HuH-7.5 (cell line): ENCODE measurements around the gene ST6GALNAC3.
"Not testable (repeated sequence)": the region's sequence is repeated elsewhere in the genome, so short reads cannot be mapped to it uniquely, and the experiment has no call there.

Source experiments
- DNase-seq: peaks from one replicate; pipeline ENCODE4 v3.0.0; 2011; ENCODE audit warnings: low spot score

Gene ST6GALNAC3

DNA sequence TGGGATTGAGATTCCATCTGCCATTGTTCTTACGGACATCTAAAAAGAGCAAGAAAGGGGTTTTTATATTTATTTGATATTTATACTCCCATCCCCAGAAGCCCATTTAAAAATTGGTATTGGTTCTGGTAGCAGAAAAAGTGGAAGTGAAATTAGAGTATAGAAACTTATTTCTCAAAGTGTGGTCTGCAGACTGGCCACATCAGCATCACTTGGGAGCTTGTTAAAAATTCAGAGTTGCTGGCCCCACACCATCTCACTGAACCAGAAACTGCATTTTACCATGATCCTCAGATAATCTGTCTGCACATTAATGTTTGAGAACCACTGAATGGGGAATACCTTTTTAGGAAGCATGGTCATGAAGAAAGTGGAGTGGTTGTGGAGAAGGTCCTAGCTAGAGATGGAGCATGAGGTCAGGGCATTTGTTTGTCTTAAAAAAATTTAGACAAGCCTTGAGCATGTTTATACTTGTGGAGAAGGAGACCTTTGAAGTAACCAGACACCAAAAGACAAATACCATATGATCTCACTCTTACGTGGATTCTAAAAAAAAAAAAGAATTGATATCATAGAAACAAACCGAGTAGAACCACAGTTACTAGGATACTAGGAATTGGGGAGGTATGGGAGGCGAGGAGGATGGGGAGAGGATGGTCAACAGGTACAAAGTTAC, 116.3 kb downstream of the ST6GALNAC3 start:
- DNase-seq, result no peak

DNA sequence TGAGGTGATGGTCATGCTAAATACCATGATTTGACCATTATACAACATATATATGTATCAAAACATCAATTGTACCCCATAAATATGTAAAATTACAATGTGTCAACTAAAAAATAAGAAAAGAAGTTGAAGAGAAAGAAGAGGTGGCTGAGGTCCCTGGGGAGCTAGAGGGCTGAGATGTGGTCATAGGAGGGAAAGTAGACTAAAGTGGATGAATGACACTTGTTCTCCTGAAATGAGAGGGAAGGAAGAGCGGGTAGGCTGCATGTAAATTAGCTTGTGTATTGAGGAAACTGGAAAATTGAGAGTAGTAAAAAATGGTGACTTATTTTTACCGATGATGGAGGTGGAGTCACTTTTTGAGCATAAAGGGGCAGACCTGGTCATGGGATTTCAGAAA, 117.0 kb downstream of the ST6GALNAC3 start:
- DNase-seq, result no peak

DNA sequence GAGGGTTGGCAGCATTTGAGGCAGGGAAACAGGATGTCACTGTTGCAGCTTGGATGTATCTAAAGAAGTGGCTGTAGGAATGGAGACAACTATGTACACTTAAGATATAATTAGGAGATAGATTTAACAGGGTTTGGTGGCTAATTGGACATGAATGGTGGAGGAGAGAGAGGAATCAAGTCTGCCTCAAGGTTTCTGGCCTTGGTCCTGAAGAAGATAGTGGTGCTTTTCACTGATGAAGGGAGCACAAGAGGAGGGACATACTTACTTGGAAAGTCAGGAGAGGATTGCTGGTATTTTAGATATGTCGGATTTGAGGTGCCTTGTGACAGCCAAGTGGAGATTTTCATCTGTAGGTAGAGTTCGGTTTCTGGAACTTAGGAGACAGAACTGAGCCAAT, 123.9 kb downstream of the ST6GALNAC3 start:
- DNase-seq, result no peak

DNA sequence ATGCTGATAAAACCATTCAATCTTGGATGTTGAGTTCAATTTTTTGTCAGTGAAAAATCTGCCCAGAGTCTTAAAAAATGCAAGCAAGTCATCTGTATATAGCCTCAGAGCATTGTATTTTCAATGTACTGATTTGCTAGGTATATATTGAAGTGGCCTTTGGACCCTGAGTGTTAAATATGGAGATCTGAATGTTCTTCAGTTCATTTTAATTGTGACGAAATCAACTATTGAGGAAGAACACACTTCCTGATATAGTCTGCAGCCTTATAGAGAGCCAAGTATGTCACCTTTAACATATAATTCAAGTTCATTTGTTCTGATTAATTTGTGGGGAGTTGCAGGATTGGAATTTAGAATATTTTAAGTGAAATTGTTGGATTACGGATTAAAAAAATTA, 128.1 kb downstream of the ST6GALNAC3 start:
- no peak for DNase-seq

DNA sequence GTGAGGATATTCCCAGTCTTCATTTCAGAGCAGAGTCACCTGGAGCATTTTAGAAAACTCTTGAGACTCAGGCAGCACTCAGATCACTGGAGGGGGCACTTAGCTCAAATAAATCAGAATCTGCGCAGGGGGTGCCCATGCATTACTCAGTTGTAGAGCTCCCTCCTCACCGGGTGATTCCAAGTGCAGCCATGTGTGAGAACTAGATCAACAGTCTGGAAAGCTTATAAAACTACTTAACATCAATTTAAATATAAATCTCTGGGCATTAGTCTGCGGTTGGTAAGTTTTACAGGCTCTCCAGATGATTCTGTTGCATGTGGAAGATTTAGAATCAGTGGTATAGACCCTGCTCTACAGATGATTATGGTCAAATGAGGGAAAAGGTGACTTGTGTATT, 128.6 kb downstream of the ST6GALNAC3 start:
- no peak for DNase-seq

DNA sequence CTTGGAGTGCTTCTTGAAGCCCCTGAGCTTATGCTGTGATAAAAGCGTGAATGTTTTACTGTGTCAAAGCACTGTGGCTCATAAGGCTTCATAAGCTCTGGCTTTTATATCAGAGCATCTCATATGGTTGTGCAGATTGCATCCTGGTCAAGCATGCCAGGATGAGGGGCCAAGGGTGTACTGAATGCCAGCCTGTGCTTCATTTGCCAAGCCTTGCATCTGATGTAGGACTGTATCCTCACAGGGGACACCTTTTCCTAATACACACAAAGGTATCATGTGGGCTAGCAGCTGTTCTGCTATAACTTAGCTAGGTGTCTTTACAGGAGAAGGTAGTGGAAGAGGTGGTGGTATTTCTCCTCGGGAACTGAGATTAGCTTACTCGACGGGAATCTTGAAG, 134.7 kb downstream of the ST6GALNAC3 start:
- no peak for DNase-seq

DNA sequence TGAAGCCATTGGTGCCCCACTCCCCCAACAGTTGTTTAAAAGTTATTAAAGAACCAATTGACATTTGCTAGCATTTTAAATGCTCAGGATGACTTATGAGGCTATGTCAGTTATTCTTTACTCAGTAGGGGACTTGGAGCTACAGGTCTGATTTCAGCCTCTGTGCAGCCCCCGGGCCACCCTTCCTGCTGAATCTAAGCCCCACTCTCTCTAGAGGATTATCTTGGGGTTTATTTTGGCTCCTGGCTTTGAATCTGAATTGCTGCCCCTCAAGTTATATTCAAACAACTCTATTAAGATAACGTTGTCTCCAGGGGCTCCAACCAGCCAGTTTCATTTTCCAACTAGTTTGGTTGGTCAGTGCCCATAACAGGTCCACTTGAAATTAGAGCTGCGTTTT, 135.1 kb downstream of the ST6GALNAC3 start:
- DNase-seq, result no peak

DNA sequence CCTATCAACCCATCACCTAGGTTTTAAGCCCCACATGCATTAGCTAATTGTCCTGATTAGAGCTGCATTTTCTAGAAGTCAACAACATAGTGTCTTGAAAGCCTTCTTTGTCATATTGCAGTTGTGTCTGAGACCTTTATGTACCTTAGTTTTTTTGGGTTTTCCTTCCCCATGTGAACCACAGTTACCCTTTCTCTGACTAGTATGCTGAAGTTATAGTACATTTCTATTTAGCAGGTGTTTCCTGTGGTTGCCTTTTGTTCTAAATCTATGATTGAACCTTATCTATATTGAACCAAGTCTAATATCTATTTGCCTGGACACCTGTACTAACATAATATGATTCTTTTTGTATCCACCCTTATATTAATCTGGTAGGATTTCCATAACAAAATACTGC, 135.6 kb downstream of the ST6GALNAC3 start:
- DNase-seq, result no peak

DNA sequence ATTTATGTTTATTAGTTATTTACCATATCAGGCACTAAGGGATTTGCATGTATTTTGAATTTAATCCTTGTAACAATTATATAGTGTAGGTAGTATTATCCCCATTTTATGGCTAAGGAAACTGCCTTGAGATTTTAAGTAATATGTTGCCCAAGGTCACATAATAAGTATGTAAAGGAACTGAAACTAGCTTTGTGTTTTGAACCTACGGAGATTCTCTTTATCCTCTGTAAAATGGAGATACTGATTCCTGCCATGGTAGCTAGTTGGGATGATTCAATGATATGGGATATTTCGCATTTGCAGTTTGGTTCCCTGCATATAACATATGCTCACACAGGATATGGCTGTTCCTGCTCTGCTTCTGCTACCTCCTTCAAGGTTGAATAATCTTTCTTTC, 144.3 kb downstream of the ST6GALNAC3 start:
- no peak for DNase-seq

DNA sequence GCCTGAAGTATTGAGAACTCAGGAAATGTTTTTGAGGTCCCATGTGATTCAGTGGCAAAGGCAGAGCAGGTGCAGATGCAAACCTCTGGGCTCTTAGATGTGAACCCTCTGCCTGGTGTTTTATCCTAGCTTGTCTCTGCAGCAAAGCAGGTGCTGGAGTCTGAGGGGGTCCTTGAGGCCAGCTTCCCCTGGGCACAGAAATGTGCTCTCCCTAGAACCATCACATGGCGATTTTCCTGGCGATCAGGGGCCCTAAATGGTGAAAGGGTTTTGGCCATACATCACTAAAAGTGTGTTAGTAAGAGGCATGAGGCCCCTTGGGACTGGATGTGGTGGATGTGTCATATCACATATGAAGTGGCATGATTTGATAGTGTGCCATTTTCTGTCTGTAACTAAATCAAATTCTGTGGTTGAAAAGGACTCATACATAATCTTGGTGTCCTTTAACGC, 144.8 kb downstream of the ST6GALNAC3 start:
- DNase-seq, result no peak

DNA sequence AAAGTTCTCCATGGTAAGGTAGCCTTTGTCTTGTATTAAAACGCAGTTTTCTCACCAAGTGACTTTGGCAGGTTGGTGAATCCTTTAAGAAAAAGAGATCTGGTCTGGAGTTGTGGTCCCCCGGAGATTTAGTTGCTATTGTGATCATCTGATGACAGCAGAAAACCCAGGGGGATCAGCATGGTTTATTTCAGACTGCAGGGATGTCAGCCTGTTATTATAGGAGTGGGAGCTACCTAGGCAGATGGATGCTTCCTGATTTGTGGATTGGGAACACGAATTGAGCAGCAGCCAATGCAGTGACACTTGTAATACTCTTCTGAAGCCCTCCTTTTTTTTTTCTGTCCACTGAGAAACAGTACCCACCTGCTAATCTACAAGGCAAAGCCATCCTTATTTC, 150.2 kb downstream of the ST6GALNAC3 start:
- no peak for DNase-seq

DNA sequence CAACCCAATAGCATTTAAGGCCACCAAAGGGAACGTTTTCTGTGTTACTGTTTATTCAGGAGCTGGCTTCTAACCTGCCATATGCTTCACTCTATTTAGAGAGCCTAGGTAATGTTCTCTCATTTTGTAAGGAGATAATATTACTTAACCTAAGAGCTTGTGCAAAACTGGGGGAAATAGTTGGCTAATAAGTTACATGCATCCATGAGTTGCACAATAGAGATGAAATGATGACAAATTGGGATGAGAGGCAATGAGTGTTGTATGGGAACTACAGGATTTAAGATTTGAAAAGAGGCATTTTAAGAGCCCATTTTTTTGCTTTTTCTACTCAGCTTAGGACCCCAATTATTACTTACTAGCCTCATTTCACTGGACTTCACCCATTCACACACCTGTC, 151.0 kb downstream of the ST6GALNAC3 start:
- no peak for DNase-seq

DNA sequence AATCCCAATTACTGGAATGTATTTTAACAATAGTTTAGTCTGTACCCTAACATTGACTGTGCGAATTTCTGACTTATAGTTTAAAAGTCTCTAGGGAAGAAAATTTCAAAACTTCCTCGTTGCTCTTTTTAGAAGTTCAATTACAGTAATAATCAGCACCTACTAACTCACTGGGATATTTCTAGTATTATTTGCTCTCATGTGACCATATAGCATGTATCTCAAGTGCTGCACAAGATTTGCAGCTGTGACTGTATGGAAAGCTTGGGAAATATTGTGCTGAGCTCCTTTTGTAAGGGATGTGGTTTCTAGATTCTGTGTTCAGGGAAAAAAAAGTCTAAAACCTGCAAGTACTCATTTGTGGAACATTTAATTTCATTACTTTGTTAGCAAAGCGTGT, 153.1 kb downstream of the ST6GALNAC3 start:
- DNase-seq, result no peak

DNA sequence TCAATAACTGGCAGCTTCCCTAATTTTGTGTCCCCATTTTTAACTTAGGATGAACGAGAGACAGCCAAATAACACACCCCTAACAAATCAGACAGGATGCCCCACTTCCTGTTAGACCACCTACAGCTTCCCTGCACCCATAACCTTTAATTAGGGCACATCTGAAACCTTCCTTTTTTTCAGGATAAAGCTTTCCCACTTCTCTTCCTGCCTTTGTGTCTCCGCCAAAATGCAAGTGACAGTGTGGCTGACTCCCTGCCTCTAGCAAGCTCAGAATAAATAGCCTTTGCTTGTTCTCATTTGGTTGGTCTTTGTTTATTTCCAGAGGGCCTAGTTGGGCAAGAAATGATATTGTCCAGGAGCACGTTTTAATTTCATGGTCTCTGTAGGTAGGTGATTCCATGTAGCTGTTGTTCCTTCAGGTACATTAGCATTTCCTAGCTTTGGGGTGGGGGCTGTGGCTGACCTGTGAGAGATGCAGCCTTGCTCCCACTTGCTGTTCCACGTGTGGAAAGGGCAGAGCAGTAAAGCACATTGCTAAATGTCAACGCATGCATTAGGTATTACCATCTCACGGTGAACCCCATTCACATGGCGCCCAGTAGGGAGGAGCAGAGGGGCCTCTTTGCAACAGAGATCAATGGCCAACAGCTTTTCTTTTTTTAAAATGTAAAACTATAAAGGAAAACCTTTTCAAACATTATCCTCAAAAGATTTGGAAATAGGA, 154.9 kb downstream of the ST6GALNAC3 start:
- DNase-seq, result no peak

DNA sequence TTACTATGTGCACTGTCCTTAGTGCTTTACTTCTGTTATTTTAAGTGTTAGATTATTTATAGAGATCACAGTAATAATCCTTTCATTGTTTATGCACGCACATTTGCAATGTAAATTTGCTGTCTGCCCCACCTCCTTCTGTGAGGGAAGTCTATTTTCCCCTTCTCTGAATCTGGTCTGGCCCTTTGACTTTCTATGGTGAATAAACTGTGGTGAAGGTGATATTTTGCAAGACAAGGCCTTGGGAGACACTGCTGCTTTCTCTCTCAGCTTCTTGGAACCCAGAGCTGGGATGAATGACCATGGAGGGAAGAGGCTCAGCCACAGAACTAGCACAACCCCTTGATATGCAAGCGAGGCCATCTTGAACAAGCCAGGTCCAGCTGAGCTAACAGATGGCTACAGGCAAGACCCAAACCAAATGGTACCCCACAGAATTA, 156.3 kb downstream of the ST6GALNAC3 start:
- DNase-seq, result no peak

DNA sequence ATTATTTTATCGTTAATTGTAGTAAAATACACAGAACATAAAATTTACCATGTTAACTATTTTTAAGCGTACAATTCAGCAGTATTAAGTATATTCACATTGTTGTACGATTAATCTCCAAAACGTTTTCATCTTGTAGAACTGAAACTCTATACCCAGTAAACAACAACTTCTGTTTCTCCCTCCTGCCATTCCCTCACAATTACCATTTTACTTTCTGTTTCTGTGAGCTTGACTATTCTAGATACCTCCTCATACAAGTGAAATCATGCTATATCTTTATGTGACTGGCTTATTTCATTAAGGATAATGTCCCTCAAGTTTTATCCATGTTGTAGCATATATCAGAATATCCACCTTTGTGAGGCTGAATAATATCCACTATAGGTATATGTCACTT, 156.8 kb downstream of the ST6GALNAC3 start:
- DNase-seq, result no peak

DNA sequence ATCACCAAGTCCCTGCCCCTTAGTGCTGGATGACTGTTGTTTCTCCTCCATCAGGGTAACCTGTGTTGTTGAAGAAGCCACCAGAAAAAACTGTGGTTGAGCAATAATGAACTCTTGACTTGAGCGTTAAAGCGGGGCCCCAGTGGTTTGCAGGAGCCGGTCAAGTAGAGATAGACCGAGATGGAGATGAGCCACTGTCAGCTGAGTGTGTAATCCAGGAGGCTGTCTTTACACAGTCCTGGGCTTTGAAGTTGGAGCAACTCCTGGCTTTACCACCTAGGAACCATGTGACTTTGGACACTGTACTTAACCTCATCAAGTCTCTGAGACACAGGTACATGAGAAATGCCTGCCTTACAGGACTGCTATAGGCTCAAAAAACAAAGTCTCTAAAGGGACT, 158.1 kb downstream of the ST6GALNAC3 start:
- no peak for DNase-seq

DNA sequence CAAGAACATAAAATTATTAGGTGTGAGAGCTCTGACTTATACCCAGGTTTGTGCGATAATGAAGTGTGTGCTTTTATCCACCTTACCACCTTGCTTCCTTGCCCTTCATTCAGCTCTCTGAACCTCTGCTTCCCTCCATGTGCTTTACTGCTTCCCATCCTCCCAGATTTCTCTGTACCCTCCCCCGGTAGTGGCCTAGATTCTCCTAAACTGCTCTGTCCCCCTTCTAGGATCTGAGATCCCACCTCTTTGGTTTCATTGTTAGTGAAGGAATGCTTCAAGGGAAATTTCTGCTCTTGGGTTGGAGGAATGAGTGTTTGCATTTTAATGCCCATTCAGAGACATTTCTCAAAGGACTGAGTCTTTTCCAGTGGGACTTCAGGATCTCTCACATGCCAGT, 159.5 kb downstream of the ST6GALNAC3 start:
- DNase-seq, result no peak

DNA sequence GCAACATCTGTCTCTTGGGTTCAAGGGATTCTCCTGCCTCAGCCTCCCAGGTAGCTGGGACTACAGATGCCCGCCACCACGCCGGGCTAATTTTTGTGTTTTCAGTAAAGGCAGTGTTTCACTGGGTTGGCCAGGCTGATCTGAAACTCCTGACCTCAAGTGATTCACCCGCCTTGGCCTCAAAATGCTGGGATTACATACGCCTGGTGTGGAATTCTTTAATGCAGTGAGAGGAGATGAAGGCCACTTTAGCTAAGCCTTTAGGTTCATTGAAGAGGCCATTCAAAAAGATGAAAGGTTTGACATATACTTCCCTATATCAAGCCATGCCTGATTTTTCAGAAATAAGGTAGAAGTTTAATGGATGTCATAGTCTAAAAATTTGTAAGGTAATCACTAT, 162.7 kb downstream of the ST6GALNAC3 start:
- DNase-seq, result no peak

DNA sequence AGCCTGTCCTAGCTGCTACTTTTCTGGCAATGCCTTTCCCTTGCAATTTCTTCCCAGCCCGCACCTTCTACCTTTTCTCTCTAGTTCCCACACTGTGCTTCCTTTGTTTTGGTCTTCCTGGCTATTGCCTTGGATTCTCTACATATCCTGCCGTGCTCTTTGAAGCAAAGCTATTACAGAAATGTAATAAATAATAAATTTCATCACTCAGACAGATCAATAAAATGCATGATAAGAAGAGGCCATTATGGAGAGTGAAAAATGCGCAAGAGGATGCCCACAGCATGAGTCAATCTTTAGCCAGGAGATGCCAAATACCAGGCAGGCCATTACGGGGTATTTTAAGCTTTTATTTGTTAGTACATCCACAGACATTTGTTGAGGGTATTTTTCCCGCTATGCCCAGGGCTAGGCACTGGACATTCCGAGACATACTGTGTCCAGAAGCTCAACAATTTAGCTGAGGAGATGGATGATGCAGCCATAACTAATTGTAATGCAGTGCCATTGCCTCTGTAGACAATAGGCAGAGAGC, 163.6 kb downstream of the ST6GALNAC3 start:
- DNase-seq, result no peak

DNA sequence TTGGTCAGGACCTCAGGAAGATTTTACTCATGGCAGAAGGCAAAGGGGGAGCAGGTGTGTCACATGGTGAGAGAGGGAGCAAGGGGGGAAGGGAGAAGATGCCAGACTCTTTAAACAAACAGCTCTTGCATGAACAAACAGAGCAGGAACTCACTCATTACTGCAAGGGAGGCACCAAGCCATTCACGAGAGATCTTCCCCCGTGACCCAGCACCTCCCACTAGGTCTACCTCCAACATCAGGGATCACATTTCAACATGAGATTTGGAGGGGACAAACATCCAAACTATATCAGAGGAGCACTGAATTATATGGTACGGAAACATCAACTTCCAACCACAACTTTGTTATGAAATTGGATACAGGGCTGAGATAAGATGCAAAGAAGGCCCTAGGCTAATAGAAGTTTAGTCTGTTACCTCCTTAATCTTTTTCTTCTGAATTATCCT, 164.9 kb downstream of the ST6GALNAC3 start:
- DNase-seq, result no peak

DNA sequence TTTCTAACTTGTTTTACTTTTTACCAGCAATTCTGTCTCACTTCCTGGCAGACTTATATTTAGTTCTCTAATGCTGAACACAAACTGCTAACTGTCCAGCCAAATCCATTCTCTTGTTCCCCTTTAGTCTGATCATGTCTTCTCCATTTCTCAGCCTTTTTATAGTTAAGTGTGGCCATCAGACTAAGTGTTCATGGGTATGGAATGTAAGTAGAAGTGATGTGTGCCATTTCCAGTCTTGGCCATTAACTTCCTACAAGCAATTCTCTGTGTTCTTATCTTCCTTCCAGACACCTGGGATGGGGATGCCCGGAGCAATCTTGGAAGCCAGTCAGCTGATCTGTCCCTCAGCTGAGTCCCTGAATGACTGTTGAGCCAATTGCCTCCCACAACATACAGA, 165.8 kb downstream of the ST6GALNAC3 start:
- no peak for DNase-seq

DNA sequence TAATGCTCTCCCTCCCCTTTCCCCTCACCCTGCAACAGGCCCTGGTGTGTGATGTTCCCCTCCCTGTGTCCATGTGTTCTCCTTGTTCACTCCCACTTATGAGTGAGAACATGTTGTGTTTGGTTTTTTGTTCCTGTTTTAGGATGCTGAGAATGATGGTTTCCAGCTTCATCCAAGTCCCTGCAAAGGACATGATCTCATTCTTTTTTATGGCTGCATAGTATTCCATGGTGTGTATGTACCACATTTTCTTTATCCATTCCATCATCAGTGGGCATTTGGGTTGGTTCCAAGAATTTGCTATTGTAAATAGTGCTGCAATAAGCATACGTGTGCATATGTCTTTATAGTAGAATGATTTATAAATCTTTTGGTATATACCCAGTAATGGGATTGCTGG, 168.0 kb downstream of the ST6GALNAC3 start:
- not testable (repeated sequence) for DNase-seq
